ENCODE results near the gene TMEM117. TPM values are rescaled to one million over a fixed set of nuclear protein-coding genes. Genes with fewer than 3 reads are reported as not detected.

TMEM117 gene
- total RNA-seq: 3.7 and 5.5 TPM in 2 replicates

GRCh38 chr12:43835656-43836474 is at the start of gene TMEM117:
TSS of gene TMEM117 (plus strand) at chr12:43836081.

DNA sequence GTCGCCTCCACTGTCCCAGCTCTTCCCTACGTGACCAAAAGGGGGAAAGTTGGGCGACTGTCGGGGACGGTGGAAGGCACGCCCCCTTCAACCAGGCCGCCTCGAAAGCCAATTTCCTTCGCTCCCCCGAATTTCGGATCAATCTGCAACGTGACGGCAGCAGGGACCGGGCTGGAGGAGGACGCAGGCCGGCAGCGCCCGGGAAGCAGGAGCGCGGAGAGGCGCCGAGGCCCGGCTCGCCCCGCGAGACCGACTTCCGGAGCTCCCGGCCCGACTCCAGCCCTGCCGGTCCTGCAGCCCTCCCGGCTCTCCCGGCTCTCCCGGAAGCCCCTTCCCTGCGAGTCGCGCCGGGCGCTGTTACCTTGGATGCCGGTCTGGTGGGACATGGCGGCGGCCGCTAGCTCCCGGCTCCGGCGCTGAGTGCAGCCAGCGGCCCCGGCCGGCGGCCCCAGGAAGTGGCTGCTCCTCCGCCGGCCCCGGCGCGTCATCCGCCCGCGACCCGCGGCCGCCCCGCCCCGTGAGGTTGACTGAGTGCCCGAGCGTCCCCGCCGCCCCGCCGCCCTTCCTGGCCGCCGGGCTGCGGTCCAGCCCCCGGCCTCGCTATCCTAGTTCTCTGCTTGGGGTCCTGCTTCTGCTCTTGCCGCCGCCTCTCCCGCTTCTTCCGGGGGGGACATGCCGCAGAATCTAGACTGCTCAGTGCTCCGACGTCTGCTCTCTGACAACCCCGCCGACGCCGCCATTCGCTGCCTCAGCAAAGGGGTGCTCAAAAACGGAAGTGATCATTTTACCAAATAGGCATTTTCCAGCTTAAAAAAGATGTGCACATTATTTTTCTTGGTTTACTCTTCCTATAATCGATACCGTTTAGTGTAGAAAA is 29.8 kb upstream of the TMEM117 start, which contains the start of gene TWF1:
TWF1 (minus strand) TSS at position 458 of the 877 bp plus-strand sequence; CDS start at position 386, 72 bp downstream.

Other genes starting within 250 kb of the TMEM117 start
- 9.3 and 13.6 TPM in 2 replicates for gene PUS7L, start 77.3 kb upstream of the TMEM117 start, total RNA-seq
- gene IRAK4, start 77.1 kb upstream of the TMEM117 start, total RNA-seq: 7.9 and 18.4 TPM in 2 replicates
- gene TWF1, start 29.8 kb upstream of the TMEM117 start, total RNA-seq: 85.3 and 109 TPM in 2 replicates